Astrocyte (in vitro differentiated cells and primary cell): ENCODE results near the gene CAMKMT. TPM values are rescaled to one million over a fixed set of nuclear protein-coding genes. Genes with fewer than 3 reads are reported as not detected.

ENCODE experiments used
- DNase-seq: peaks from one replicate; pipeline ENCODE4 v3.0.0-alpha.2; 2010; ENCODE audit warnings: low read depth
- FAIRE-seq: peaks from 2 replicates; lab custom pipeline; 2011; peaks lifted over from hg19 to GRCh38; lab: Jason Lieb, UNC
- H2AFZ ChIP-seq: 2 replicates; pipeline ENCODE4 v1.6.0; 2012; ENCODE audit warnings: low read depth, low read length, inconsistent platforms
- H3K27ac ChIP-seq: 2 replicates; pipeline ENCODE4 v1.5.1; 2011; ENCODE audit warnings: low read depth, low read length, inconsistent platforms
- H3K27me3 ChIP-seq: 2 replicates; pipeline ENCODE4 v1.6.0; 2011; ENCODE audit warnings: low read length, inconsistent platforms; ENCODE audit not compliant: insufficient read depth
- H3K36me3 ChIP-seq: 2 replicates; pipeline ENCODE4 v1.5.1; 2011; ENCODE audit warnings: low read length, inconsistent platforms; ENCODE audit not compliant: insufficient read depth
- H3K4me1 ChIP-seq: 2 replicates; pipeline ENCODE4 v1.5.1; 2011; ENCODE audit warnings: low read length, inconsistent platforms; ENCODE audit not compliant: insufficient read depth
- H3K4me2 ChIP-seq: 2 replicates; pipeline ENCODE4 v1.6.0; 2012; ENCODE audit warnings: low read length, inconsistent platforms
- H3K4me3 ChIP-seq: 2 replicates; pipeline ENCODE4 v1.5.1; 2011; ENCODE audit warnings: low read depth, mild to moderate bottlenecking, low read length, inconsistent platforms; ENCODE audit not compliant: insufficient read depth
- H3K79me2 ChIP-seq: 2 replicates; pipeline ENCODE4 v1.6.0; 2012; ENCODE audit warnings: mild to moderate bottlenecking, low read length, inconsistent platforms; ENCODE audit not compliant: insufficient read depth
- H3K9ac ChIP-seq: 2 replicates; pipeline ENCODE4 v1.6.0; 2012; ENCODE audit warnings: mild to moderate bottlenecking, low read length, inconsistent platforms
- H3K9me3 ChIP-seq: 2 replicates; pipeline ENCODE4 v1.5.1; 2012; ENCODE audit warnings: low read depth, mild to moderate bottlenecking, low read length, inconsistent platforms; ENCODE audit not compliant: insufficient read depth
- H4K20me1 ChIP-seq: 2 replicates; pipeline ENCODE4 v1.6.0; 2012; ENCODE audit warnings: low read length, inconsistent platforms; ENCODE audit not compliant: insufficient read depth
- H3K27ac Mint-ChIP-seq: one replicate; pipeline ENCODE4 v1.8.0; 2021; ENCODE audit warnings: mild to moderate bottlenecking, mixed read lengths; ENCODE audit not compliant: unreplicated experiment
- H3K27me3 Mint-ChIP-seq: one replicate; pipeline ENCODE4 v1.8.0; 2021; ENCODE audit warnings: low read depth, mixed read lengths; ENCODE audit not compliant: unreplicated experiment
- H3K36me3 Mint-ChIP-seq: one replicate; pipeline ENCODE4 v1.8.0; 2021; ENCODE audit warnings: low read depth, mixed read lengths; ENCODE audit not compliant: unreplicated experiment
- H3K4me1 Mint-ChIP-seq: one replicate; pipeline ENCODE4 v1.8.0; 2021; ENCODE audit warnings: low read depth, mixed read lengths; ENCODE audit not compliant: unreplicated experiment
- H3K4me3 Mint-ChIP-seq: one replicate; pipeline ENCODE4 v1.8.0; 2021; ENCODE audit warnings: mild to moderate bottlenecking, moderate library complexity, mixed read lengths; ENCODE audit not compliant: unreplicated experiment
- H3K9me3 Mint-ChIP-seq: one replicate; pipeline ENCODE4 v1.8.0; 2021; ENCODE audit warnings: mild to moderate bottlenecking, mixed read lengths; ENCODE audit not compliant: unreplicated experiment
- EZH2 ChIP-seq: IDR thresholded peaks from 2 replicates; pipeline ENCODE4 v1.6.1; 2012; ENCODE audit warnings: mild to moderate bottlenecking, low read length, inconsistent platforms; ENCODE audit not compliant: insufficient read depth
- total RNA-seq: library from RNA; stranded (reverse); gene quantifications from 2 replicates; pipeline ENCODE4 v1.2.1, GENCODE V29; 2021
- TF ChIP-seq, protein P1 (sequence below): IDR thresholded peaks from 2 replicates; pipeline ENCODE4 v1.5.1; 2011; ENCODE audit warnings: low read depth, mild to moderate bottlenecking, inconsistent platforms, low read length, moderate library complexity; ENCODE audit not compliant: insufficient read depth

Gene CAMKMT
- total RNA-seq, 1 donor from 2014 or later = 9.3 TPM

DNA sequence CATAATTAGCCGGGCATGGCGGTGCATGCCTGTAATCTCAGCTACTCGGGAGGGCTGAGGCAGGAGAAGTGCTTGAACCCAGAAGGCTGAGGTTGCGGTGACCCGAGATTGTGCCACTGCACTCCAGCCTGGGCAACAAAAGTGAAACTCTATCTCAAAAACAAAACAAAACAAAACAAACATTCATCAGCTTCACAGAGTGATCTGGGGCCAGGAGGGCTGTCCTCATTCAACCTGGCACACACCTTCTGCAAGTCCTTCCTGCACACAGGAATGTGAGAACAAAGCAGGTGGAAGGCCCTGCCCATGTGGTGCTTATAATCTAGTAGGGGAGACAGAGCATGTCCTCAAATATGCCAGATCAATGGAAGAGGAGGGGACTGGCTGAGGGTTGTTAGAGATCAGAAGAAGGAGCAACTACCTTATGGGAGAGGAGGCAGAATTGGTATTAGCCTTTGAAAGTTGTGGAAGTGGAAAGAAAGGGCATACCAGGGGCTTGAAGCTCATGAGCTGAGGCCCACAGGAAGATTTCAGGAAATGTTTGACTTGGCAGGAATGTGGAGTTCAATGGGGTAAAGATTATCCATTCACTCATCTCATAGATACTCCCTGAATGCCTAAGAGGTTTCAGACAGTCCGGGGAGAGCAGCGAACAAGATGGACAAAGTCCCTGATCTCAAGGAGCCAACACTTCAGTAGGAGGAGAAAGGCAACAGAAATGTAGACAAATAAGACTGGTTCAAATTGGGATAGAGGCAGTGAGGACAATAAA, 424.5 kb downstream of the CAMKMT start:
- no peaks in the 10 kb centered on the region for H3K9me3 ChIP-seq
- Mint-ChIP-seq H3K9me3 (peaks cover 8% of the 10 kb centered on the region), H3K4me3 (no peak overlapping the region), H3K27me3 (peaks cover 7% of the 10 kb centered on the region), H3K4me1 (peaks cover 5% of the 10 kb centered on the region), H3K36me3 (no peaks in the 10 kb centered on the region), H3K27ac (no peak overlapping the region)
- H3K27me3 ChIP-seq = no peaks in the 10 kb centered on the region
- DNase-seq (no peak), FAIRE-seq (no peak)
- H2AFZ ChIP-seq = no peak overlapping the region
- H3K79me2 ChIP-seq = no peaks in the 10 kb centered on the region
- no peak overlapping the region for H3K4me3 ChIP-seq
- H3K36me3 ChIP-seq = no peaks in the 10 kb centered on the region
- no peaks in the 10 kb centered on the region for H3K4me1 ChIP-seq
- H4K20me1 ChIP-seq = no peaks in the 10 kb centered on the region
- no peak overlapping the region for H3K27ac ChIP-seq
- H3K4me2 ChIP-seq = no peak overlapping the region
- no peak overlapping the region for H3K9ac ChIP-seq
- TF ChIP-seq, protein P1, sequence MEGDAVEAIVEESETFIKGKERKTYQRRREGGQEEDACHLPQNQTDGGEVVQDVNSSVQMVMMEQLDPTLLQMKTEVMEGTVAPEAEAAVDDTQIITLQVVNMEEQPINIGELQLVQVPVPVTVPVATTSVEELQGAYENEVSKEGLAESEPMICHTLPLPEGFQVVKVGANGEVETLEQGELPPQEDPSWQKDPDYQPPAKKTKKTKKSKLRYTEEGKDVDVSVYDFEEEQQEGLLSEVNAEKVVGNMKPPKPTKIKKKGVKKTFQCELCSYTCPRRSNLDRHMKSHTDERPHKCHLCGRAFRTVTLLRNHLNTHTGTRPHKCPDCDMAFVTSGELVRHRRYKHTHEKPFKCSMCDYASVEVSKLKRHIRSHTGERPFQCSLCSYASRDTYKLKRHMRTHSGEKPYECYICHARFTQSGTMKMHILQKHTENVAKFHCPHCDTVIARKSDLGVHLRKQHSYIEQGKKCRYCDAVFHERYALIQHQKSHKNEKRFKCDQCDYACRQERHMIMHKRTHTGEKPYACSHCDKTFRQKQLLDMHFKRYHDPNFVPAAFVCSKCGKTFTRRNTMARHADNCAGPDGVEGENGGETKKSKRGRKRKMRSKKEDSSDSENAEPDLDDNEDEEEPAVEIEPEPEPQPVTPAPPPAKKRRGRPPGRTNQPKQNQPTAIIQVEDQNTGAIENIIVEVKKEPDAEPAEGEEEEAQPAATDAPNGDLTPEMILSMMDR = no peak
- TF ChIP-seq EZH2 = no peak

DNA sequence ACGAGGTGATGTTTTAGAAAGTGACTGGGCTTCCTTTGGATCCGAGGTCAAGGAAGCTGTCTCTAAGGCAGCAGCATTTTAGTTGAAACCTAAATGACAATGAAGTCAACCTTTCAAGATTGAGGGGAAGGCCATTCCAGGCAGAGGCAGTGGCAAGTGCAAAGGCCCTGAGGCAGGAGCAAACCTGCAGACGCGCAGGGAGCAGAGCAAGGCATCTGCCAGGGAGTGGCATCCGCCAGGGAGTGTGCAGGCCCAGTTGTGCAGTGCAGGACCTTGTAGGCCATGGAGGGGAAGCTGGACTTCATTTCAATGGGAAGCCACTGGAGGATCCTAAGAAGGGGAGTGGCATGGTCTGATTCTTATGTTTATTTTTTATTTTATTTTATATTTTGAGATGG, 425.1 kb downstream of the CAMKMT start:
- H3K4me3 Mint-ChIP-seq = no peak overlapping the region
- peaks cover 10% of the 10 kb centered on the region for H3K27me3 Mint-ChIP-seq
- no peaks in the 10 kb centered on the region for H3K36me3 Mint-ChIP-seq
- H3K36me3 ChIP-seq = no peaks in the 10 kb centered on the region
- H2AFZ ChIP-seq = no peak overlapping the region
- no peaks in the 10 kb centered on the region for H4K20me1 ChIP-seq
- FAIRE-seq (no peak), DNase-seq (no peak)
- no peak overlapping the region for H3K9ac ChIP-seq
- peaks cover 4% of the 10 kb centered on the region for H3K9me3 Mint-ChIP-seq
- no peaks in the 10 kb centered on the region for H3K79me2 ChIP-seq
- TF ChIP-seq, protein P1 = no peak
- TF ChIP-seq EZH2 = no peak
- H3K27ac Mint-ChIP-seq = no peak overlapping the region
- H3K4me3 ChIP-seq = no peak overlapping the region
- H3K27me3 ChIP-seq = peaks cover 2% of the 10 kb centered on the region
- peaks cover 5% of the 10 kb centered on the region for H3K4me1 Mint-ChIP-seq
- H3K4me2 ChIP-seq = no peak overlapping the region
- no peaks in the 10 kb centered on the region for H3K4me1 ChIP-seq
- H3K9me3 ChIP-seq = no peaks in the 10 kb centered on the region
- no peak overlapping the region for H3K27ac ChIP-seq

DNA sequence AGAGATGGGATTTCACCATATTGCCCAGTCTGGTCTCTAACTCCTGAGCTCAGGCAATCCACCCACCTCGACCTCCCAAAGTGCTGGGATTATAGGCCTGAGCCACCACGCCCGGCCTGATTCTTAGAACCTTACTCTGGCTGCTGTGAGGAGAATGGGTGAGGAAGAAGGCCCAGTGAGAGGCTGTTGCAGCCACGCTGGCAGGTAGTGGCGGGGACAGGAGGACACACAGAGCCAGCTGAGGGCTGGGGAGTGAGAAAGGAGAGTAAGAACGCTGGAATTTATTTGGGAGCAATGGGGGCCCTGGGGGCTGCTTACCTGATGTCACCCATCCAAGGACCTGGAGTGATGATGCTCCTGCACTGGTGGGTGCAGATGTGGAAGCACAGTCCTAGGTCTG, 425.9 kb downstream of the CAMKMT start:
- Mint-ChIP-seq H3K27ac (no peak overlapping the region), H3K27me3 (peaks cover 10% of the 10 kb centered on the region), H3K9me3 (peaks cover 2% of the 10 kb centered on the region), H3K4me1 (peaks cover 5% of the 10 kb centered on the region), H3K4me3 (no peak overlapping the region), H3K36me3 (no peaks in the 10 kb centered on the region)
- no peaks in the 10 kb centered on the region for H4K20me1 ChIP-seq
- H3K27me3 ChIP-seq = peaks cover 4% of the 10 kb centered on the region
- no peaks in the 10 kb centered on the region for H3K36me3 ChIP-seq
- no peak overlapping the region for H2AFZ ChIP-seq
- DNase-seq (no peak), FAIRE-seq (no peak)
- TF ChIP-seq, protein P1 = no peak
- no peak for TF ChIP-seq EZH2
- no peaks in the 10 kb centered on the region for H3K4me1 ChIP-seq
- H3K4me3 ChIP-seq = no peak overlapping the region
- H3K4me2 ChIP-seq = no peak overlapping the region
- no peak overlapping the region for H3K27ac ChIP-seq
- no peaks in the 10 kb centered on the region for H3K79me2 ChIP-seq
- H3K9ac ChIP-seq = no peak overlapping the region
- H3K9me3 ChIP-seq = no peaks in the 10 kb centered on the region
